Body of pancreas (tissue), 4 donors: ENCODE results near the gene TLR7. TPM values are rescaled to one million over a fixed set of nuclear protein-coding genes. Genes with fewer than 3 reads are reported as not detected.

Source experiments
- ATAC-seq: fragments of 150-250 bp; one replicate; pipeline ENCODE4 v1.9.1; 2016
- DNase-seq, 4 donors: peaks; one replicate each; pipeline ENCODE4 v3.0.0-alpha.2; 2019
- H3K27ac ChIP-seq, 4 donors: fragments of 200-600 bp; sonication (generic); 1 replicate in 3 of 4; 2 replicates in 1 of 4; pipeline versions ENCODE4 v1.5.1 to v1.6.1; 2016 to 2019; ENCODE audit warnings: mild to moderate bottlenecking in 1 of 4, mixed read lengths in 1 of 4, moderate library complexity in 1 of 4
- H3K27me3 ChIP-seq, 2 donors: fragments of 200-600 bp; sonication (generic); one replicate each; pipeline ENCODE4 v1.6.0; 2016; ENCODE audit warnings: mild to moderate bottlenecking in 1 of 2
- H3K36me3 ChIP-seq, 2 donors: fragments of 200-600 bp; sonication (generic); replicated peaks in 1 of 2; 2 replicates each; pipeline ENCODE4 v1.5.1; 2016; ENCODE audit warnings: low read depth in 2 of 2; ENCODE audit not compliant: insufficient read depth in 1 of 2
- H3K4me1 ChIP-seq: fragments of 200-600 bp; sonication (generic); one replicate; pipeline ENCODE4 v1.6.0; 2016
- H3K4me3 ChIP-seq, 2 donors: fragments of 200-600 bp; sonication (generic); 1 replicate in 1 of 2; 2 replicates in 1 of 2; pipeline ENCODE4 v1.5.1; 2016 to 2019
- H3K9me3 ChIP-seq, 3 donors: fragments of 200-600 bp; sonication (generic); 1 replicate in 2 of 3; 2 replicates in 1 of 3; pipeline ENCODE4 v1.5.1; 2016
- CTCF ChIP-seq, 7 experiments: fragments of 450-650 bp in 4 of 7; fragments of 200-600 bp in 3 of 7; sonication (generic) in 3 of 7; IDR thresholded peaks; one replicate each; pipeline ENCODE4 v1.5.1; 2016 to 2019; ENCODE audit warnings: antibody characterized with exemption in 7 of 7
- POLR2A ChIP-seq, 3 donors: fragments of 450-650 bp; IDR thresholded peaks; one replicate each; pipeline ENCODE4 v1.6.1; 2016; ENCODE audit warnings: antibody characterized with exemption in 3 of 3, mild to moderate bottlenecking in 2 of 3
- WGBS, 2 donors: methylation state at CpG; one replicate each; pipeline ENCODE4 v1.1.5; 2017; 5-methylcytosine and 5-hydroxymethylcytosine counted together
- intact Hi-C: fragments of 100-400 bp; cut with DNase I; formaldehyde crosslinking; loops from one replicate; pipeline ENCODE4 v1.15.1; 2023
- total RNA-seq, 2 donors: library from RNA; depleted of rRNA; stranded (reverse); fragments of >200 nt; gene quantifications; one replicate each; pipeline ENCODE4 v1.1.0, GENCODE V29; 2016

TLR7 gene
- total RNA-seq, 2 donors from 2014 or later = 0.78 TPM; not detected in 1

- 36 to 46% methylated on average over 8 to 10 of the region's 10 CpGs for WGBS, 2 donors
- no peak for TF ChIP-seq POLR2A (IDR thresholded peaks at IDR 0.05)
- TF ChIP-seq CTCF (IDR thresholded peaks at IDR 0.05) = no peak
- H3K9me3 ChIP-seq = no peaks in the 10 kb centered on the region
- intact Hi-C loops = no loop called here
- no peak for ATAC-seq
- no peaks in the 10 kb centered on the region for H3K4me1 ChIP-seq
- no peaks in the 10 kb centered on the region for H3K27me3 ChIP-seq
- DNase-seq = no peak
- H3K27ac ChIP-seq = no peak overlapping the region
- H3K4me3 ChIP-seq = no peak overlapping the region
- no peaks in the 10 kb centered on the region for H3K36me3 ChIP-seq
Measured at GRCh38 chrX:12910423-12911121, 43.7 kb downstream of the TLR7 start.

- no peak overlapping the region for H3K4me3 ChIP-seq
- TF ChIP-seq POLR2A (IDR thresholded peaks at IDR 0.05) = no peak
- no peak for TF ChIP-seq CTCF (IDR thresholded peaks at IDR 0.05)
- H3K27me3 ChIP-seq = no peaks in the 10 kb centered on the region
- H3K27ac ChIP-seq = no peak overlapping the region
- no peak for ATAC-seq
- 58 to 72% methylated on average over 2 of the region's 2 CpGs for whole genome bisulfite sequencing, 2 donors
- no peaks in the 10 kb centered on the region for H3K4me1 ChIP-seq
- H3K36me3 ChIP-seq = no peaks in the 10 kb centered on the region
- no peaks in the 10 kb centered on the region for H3K9me3 ChIP-seq
- intact Hi-C loops = no loop called here
- no peak for DNase-seq
Measured at GRCh38 chrX:12911122-12911470, 44.2 kb downstream of the TLR7 start.

GRCh38 chrX:12912791-12913482, 46.1 kb downstream of the TLR7 start:
- Histone ChIP-seq H3K27me3 (no peaks in the 10 kb centered on the region), H3K27ac (no peak overlapping the region), H3K4me1 (no peaks in the 10 kb centered on the region), H3K4me3 (no peak overlapping the region), H3K36me3 (no peaks in the 10 kb centered on the region), H3K9me3 (no peaks in the 10 kb centered on the region)
- no peak for ATAC-seq
- intact Hi-C loops = no loop called here
- 65 to 75% methylated on average over 4 to 5 of the region's 5 CpGs for WGBS, 2 donors
- no peak for DNase-seq
- TF ChIP-seq CTCF (IDR thresholded peaks at IDR 0.05) (no peak), POLR2A (IDR thresholded peaks at IDR 0.05) (no peak)

- intact Hi-C loops = no loop called here
- Histone ChIP-seq H3K27me3 (no peaks in the 10 kb centered on the region), H3K36me3 (no peaks in the 10 kb centered on the region), H3K4me1 (no peaks in the 10 kb centered on the region), H3K27ac (no peak overlapping the region), H3K9me3 (no peaks in the 10 kb centered on the region), H3K4me3 (no peak overlapping the region)
- 67 to 79% methylated on average over 2 of the region's 2 CpGs for WGBS, 2 donors
- ATAC-seq = no peak
- no peak for DNase-seq
- TF ChIP-seq CTCF (IDR thresholded peaks at IDR 0.05) (no peak), POLR2A (IDR thresholded peaks at IDR 0.05) (no peak)
Measured at GRCh38 chrX:12917753-12918152, 50.9 kb downstream of the TLR7 start.

GRCh38 chrX:12919051-12919450, 52.2 kb downstream of the TLR7 start:
- Histone ChIP-seq H3K4me1 (no peaks in the 10 kb centered on the region), H3K4me3 (no peak overlapping the region), H3K36me3 (no peaks in the 10 kb centered on the region), H3K27ac (no peak overlapping the region), H3K9me3 (no peaks in the 10 kb centered on the region), H3K27me3 (no peaks in the 10 kb centered on the region)
- DNase-seq = no peak
- WGBS, 2 donors = 45 to 84% methylated on average over 10 of the region's 10 CpGs
- intact Hi-C loops = no loop called here
- no peak for ATAC-seq
- TF ChIP-seq CTCF (IDR thresholded peaks at IDR 0.05) = no peak
- no peak for TF ChIP-seq POLR2A (IDR thresholded peaks at IDR 0.05)
